ENCODE data around the gene MTG2. TPM values are rescaled to one million over a fixed set of nuclear protein-coding genes. Genes with fewer than 3 reads are reported as not detected.

Gene MTG2
- total and polyA plus RNA-seq, 10 of the 15 experiments (the other 5 are each of a cell fraction or from before 2014, with no cell fraction given) = 6.2 to 52.4 (median 34.3) TPM

Other genes starting within 250 kb of the MTG2 start
Only the 7 nearest of the 11 such genes appear.
- 2.6 and 3.4 TPM in 2 replicates for gene TAF4, start 117.1 kb upstream of the MTG2 start, total RNA-seq (2014; rRNA removed)
- gene TAF4, start 117.1 kb upstream of the MTG2 start, total RNA-seq (2014; rRNA removed; fragmentation: Illumina TruSeq; extraction: Trizol) = 3.7 and 4.2 TPM in 2 replicates
- gene TAF4, start 117.1 kb upstream of the MTG2 start, total RNA-seq (2021) = 16.9 and 19.5 TPM in 2 replicates
- 3.4 and 3.5 TPM in 2 replicates for gene TAF4, start 117.1 kb upstream of the MTG2 start, polyA plus RNA-seq (2011; rRNA removed)
- 10.8 and 11.0 TPM in 2 replicates for gene TAF4, start 117.1 kb upstream of the MTG2 start, polyA plus RNA-seq (2014; fragmentation: Illumina TruSeq; extraction: Trizol)
- 1 to 10 TPM in 1 of 2 experiments, under 1 TPM in 1; 0.39 to 1.0 TPM for gene TAF4, start 117.1 kb upstream of the MTG2 start, polyA plus RNA-seq (2014; fragmentation: Nextera tagmentation; extraction: Ambion mirVana)
- gene TAF4, start 117.1 kb upstream of the MTG2 start, polyA plus RNA-seq (2014; rRNA removed) = 7.7 and 9.1 TPM in 2 replicates
- 1 to 10 TPM; 1.6 to 1.7 TPM for gene TAF4, start 117.1 kb upstream of the MTG2 start, polyA plus RNA-seq (2016; fragmentation: Nextera tagmentation; extraction: Ambion mirVana)
- gene LSM14B, start 60.6 kb upstream of the MTG2 start, total RNA-seq (2014; rRNA removed) = 18.0 and 18.9 TPM in 2 replicates
- gene LSM14B, start 60.6 kb upstream of the MTG2 start, total RNA-seq (2014; rRNA removed; fragmentation: Illumina TruSeq; extraction: Trizol) = 13.3 and 16.2 TPM in 2 replicates
- gene LSM14B, start 60.6 kb upstream of the MTG2 start, total RNA-seq (2021) = 34.3 and 34.9 TPM in 2 replicates
- 25.5 and 33.2 TPM in 2 replicates for gene LSM14B, start 60.6 kb upstream of the MTG2 start, polyA plus RNA-seq (2011; rRNA removed)
- gene LSM14B, start 60.6 kb upstream of the MTG2 start, polyA plus RNA-seq (2014; fragmentation: Illumina TruSeq; extraction: Trizol) = 8.9 and 15.1 TPM in 2 replicates
- gene LSM14B, start 60.6 kb upstream of the MTG2 start, polyA plus RNA-seq (2014; fragmentation: Nextera tagmentation; extraction: Ambion mirVana) = 1 to 10 TPM in 1 of 2 experiments, under 1 TPM in 1; 0.56 to 1.8 TPM
- gene LSM14B, start 60.6 kb upstream of the MTG2 start, polyA plus RNA-seq (2014; rRNA removed) = 29.6 and 30.3 TPM in 2 replicates
- gene LSM14B, start 60.6 kb upstream of the MTG2 start, polyA plus RNA-seq (2016; fragmentation: Nextera tagmentation; extraction: Ambion mirVana) = 1 to 10 TPM in 1 of 2 experiments, under 1 TPM in 1; 0.79 to 1.4 TPM
- 323 and 324 TPM in 2 replicates for gene PSMA7, start 39.6 kb upstream of the MTG2 start, total RNA-seq (2014; rRNA removed)
- 210 and 216 TPM in 2 replicates for gene PSMA7, start 39.6 kb upstream of the MTG2 start, total RNA-seq (2014; rRNA removed; fragmentation: Illumina TruSeq; extraction: Trizol)
- 348 and 359 TPM in 2 replicates for gene PSMA7, start 39.6 kb upstream of the MTG2 start, total RNA-seq (2021)
- 273 and 397 TPM in 2 replicates for gene PSMA7, start 39.6 kb upstream of the MTG2 start, polyA plus RNA-seq (2011; rRNA removed)
- gene PSMA7, start 39.6 kb upstream of the MTG2 start, polyA plus RNA-seq (2014; fragmentation: Illumina TruSeq; extraction: Trizol) = 131 and 219 TPM in 2 replicates
- 100 to 1,000 TPM; 333 to 546 TPM for gene PSMA7, start 39.6 kb upstream of the MTG2 start, polyA plus RNA-seq (2014; fragmentation: Nextera tagmentation; extraction: Ambion mirVana)
- gene PSMA7, start 39.6 kb upstream of the MTG2 start, polyA plus RNA-seq (2014; rRNA removed) = 369 and 389 TPM in 2 replicates
- gene PSMA7, start 39.6 kb upstream of the MTG2 start, polyA plus RNA-seq (2016; fragmentation: Nextera tagmentation; extraction: Ambion mirVana) = 100 to 1,000 TPM; 824 to 857 TPM
- 8.1 and 12.4 TPM in 2 replicates for gene SS18L1, start 39.3 kb upstream of the MTG2 start, total RNA-seq (2014; rRNA removed)
- 6.1 and 6.6 TPM in 2 replicates for gene SS18L1, start 39.3 kb upstream of the MTG2 start, total RNA-seq (2014; rRNA removed; fragmentation: Illumina TruSeq; extraction: Trizol)
- gene SS18L1, start 39.3 kb upstream of the MTG2 start, total RNA-seq (2021) = 10.4 and 11.1 TPM in 2 replicates
- gene SS18L1, start 39.3 kb upstream of the MTG2 start, polyA plus RNA-seq (2011; rRNA removed) = 11.7 and 12.1 TPM in 2 replicates
- 7.0 and 8.2 TPM in 2 replicates for gene SS18L1, start 39.3 kb upstream of the MTG2 start, polyA plus RNA-seq (2014; fragmentation: Illumina TruSeq; extraction: Trizol)
- 1 to 10 TPM; 1.8 to 2.2 TPM for gene SS18L1, start 39.3 kb upstream of the MTG2 start, polyA plus RNA-seq (2014; fragmentation: Nextera tagmentation; extraction: Ambion mirVana)
- gene SS18L1, start 39.3 kb upstream of the MTG2 start, polyA plus RNA-seq (2014; rRNA removed) = 20.0 and 21.8 TPM in 2 replicates
- 1 to 10 TPM; 2.4 to 2.8 TPM for gene SS18L1, start 39.3 kb upstream of the MTG2 start, polyA plus RNA-seq (2016; fragmentation: Nextera tagmentation; extraction: Ambion mirVana)
- not detected in 2 replicates for gene HRH3, start 37.2 kb downstream of the MTG2 start, total RNA-seq (2014; rRNA removed)
- not detected in 2 replicates for gene HRH3, start 37.2 kb downstream of the MTG2 start, total RNA-seq (2014; rRNA removed; fragmentation: Illumina TruSeq; extraction: Trizol)
- not detected in 2 replicates for gene HRH3, start 37.2 kb downstream of the MTG2 start, total RNA-seq (2021)
- not detected in 2 replicates for gene HRH3, start 37.2 kb downstream of the MTG2 start, polyA plus RNA-seq (2011; rRNA removed)
- not detected in 2 replicates for gene HRH3, start 37.2 kb downstream of the MTG2 start, polyA plus RNA-seq (2014; fragmentation: Illumina TruSeq; extraction: Trizol)
- gene HRH3, start 37.2 kb downstream of the MTG2 start, polyA plus RNA-seq (2014; fragmentation: Nextera tagmentation; extraction: Ambion mirVana) = not detected
- not detected in 2 replicates for gene HRH3, start 37.2 kb downstream of the MTG2 start, polyA plus RNA-seq (2014; rRNA removed)
- not detected for gene HRH3, start 37.2 kb downstream of the MTG2 start, polyA plus RNA-seq (2016; fragmentation: Nextera tagmentation; extraction: Ambion mirVana)
- 16.3 and 17.4 TPM in 2 replicates for gene OSBPL2, start 55.5 kb downstream of the MTG2 start, total RNA-seq (2014; rRNA removed)
- 12.4 and 13.3 TPM in 2 replicates for gene OSBPL2, start 55.5 kb downstream of the MTG2 start, total RNA-seq (2014; rRNA removed; fragmentation: Illumina TruSeq; extraction: Trizol)
- gene OSBPL2, start 55.5 kb downstream of the MTG2 start, total RNA-seq (2021) = 22.3 and 24.1 TPM in 2 replicates
- gene OSBPL2, start 55.5 kb downstream of the MTG2 start, polyA plus RNA-seq (2011; rRNA removed) = 10.9 and 15.8 TPM in 2 replicates
- gene OSBPL2, start 55.5 kb downstream of the MTG2 start, polyA plus RNA-seq (2014; fragmentation: Illumina TruSeq; extraction: Trizol) = 15.0 and 16.4 TPM in 2 replicates
- 1 to 10 TPM; 2.8 to 4.1 TPM for gene OSBPL2, start 55.5 kb downstream of the MTG2 start, polyA plus RNA-seq (2014; fragmentation: Nextera tagmentation; extraction: Ambion mirVana)
- 12.7 and 14.4 TPM in 2 replicates for gene OSBPL2, start 55.5 kb downstream of the MTG2 start, polyA plus RNA-seq (2014; rRNA removed)
- 10 to 100 TPM; 13.8 to 15.4 TPM for gene OSBPL2, start 55.5 kb downstream of the MTG2 start, polyA plus RNA-seq (2016; fragmentation: Nextera tagmentation; extraction: Ambion mirVana)
- gene ADRM1, start 120.0 kb downstream of the MTG2 start, total RNA-seq (2014; rRNA removed) = 148 and 160 TPM in 2 replicates
- gene ADRM1, start 120.0 kb downstream of the MTG2 start, total RNA-seq (2014; rRNA removed; fragmentation: Illumina TruSeq; extraction: Trizol) = 43.3 and 53.3 TPM in 2 replicates
- 117 and 125 TPM in 2 replicates for gene ADRM1, start 120.0 kb downstream of the MTG2 start, total RNA-seq (2021)
- gene ADRM1, start 120.0 kb downstream of the MTG2 start, polyA plus RNA-seq (2011; rRNA removed) = 33.1 and 67.0 TPM in 2 replicates
- gene ADRM1, start 120.0 kb downstream of the MTG2 start, polyA plus RNA-seq (2014; fragmentation: Illumina TruSeq; extraction: Trizol) = 10.2 and 34.3 TPM in 2 replicates
- 10 to 100 TPM in 1 of 2 experiments, 1 to 10 TPM in 1; 3.4 to 13.6 TPM for gene ADRM1, start 120.0 kb downstream of the MTG2 start, polyA plus RNA-seq (2014; fragmentation: Nextera tagmentation; extraction: Ambion mirVana)
- gene ADRM1, start 120.0 kb downstream of the MTG2 start, polyA plus RNA-seq (2014; rRNA removed) = 150 and 181 TPM in 2 replicates
- gene ADRM1, start 120.0 kb downstream of the MTG2 start, polyA plus RNA-seq (2016; fragmentation: Nextera tagmentation; extraction: Ambion mirVana) = 100 to 1,000 TPM; 207 to 213 TPM

All from GM12878 (cell line).